H1 (cell line): ENCODE results near the gene GRIA4. TPM values are rescaled to one million over a fixed set of nuclear protein-coding genes. Genes with fewer than 3 reads are reported as not detected.

ENCODE experiments used
- CHD7 ChIP-seq: fragments of 300-600 bp; sonication (generic); IDR thresholded peaks from 2 replicates; pipeline ENCODE4 v1.7.1; 2012; ENCODE audit warnings: low read length, moderate library complexity, mild to moderate bottlenecking, inconsistent platforms; ENCODE audit not compliant: insufficient replicate concordance
- EP300 ChIP-seq, 2 experiments: IDR thresholded peaks; 1 replicate in 1 of 2; 2 replicates in 1 of 2; pipeline ENCODE4 v1.6.1; 2011 to 2012; ENCODE audit warnings: low read depth in 2 of 2, low read length in 2 of 2, mild to moderate bottlenecking in 2 of 2, borderline replicate concordance in 1 of 2, inconsistent platforms in 1 of 2, moderate library complexity in 1 of 2
- RBBP5 ChIP-seq: IDR thresholded peaks from 2 replicates; pipeline ENCODE4 v1.7.1; 2012; ENCODE audit warnings: low read depth, mild to moderate bottlenecking, inconsistent platforms, low read length, moderate library complexity, borderline replicate concordance
- polyA plus RNA-seq, 7 experiments: library from polyadenylated mRNA; depleted of rRNA in 3 of 7; stranded (reverse) in 5 of 7; unstranded in 2 of 7; fragments of >200 nt in 5 of 7; fragments of 200-250 nt in 2 of 7; gene quantifications; 1 replicate in 5 of 7; 2 replicates in 1 of 7; 4 replicates in 1 of 7; pipeline versions ENCODE4 v1.2.1 to v1.2.3, GENCODE V29; 2011 to 2013; ENCODE audit warnings: missing spikeins in 2 of 7, mixed read lengths in 2 of 7
- total RNA-seq: library from RNA; stranded (reverse); fragmentation: NEBNext Ultra II Directional; extraction: Animal tissue kit (Norgen Biotek cat#: 25700); gene quantifications from 2 replicates; pipeline ENCODE4 v1.2.1, GENCODE V29; 2021

Gene GRIA4
- total and polyA plus RNA-seq, 2 of the 8 experiments (the other 6 are each of a cell fraction or from before 2014, with no cell fraction given) = 12.5 to 21.8 TPM

GRCh38 chr11:105923807-105924206 lies 313.9 kb downstream of the GRIA4 start (continued):
- TF ChIP-seq CHD7 = no peak
- no peak for TF ChIP-seq EP300 (IDR thresholded peaks at IDR 0.05; ENCODE audit: borderline replicate concordance in 1 of 2, low read depth in 2 of 2, low read length in 2 of 2)
- no peak for TF ChIP-seq RBBP5
